ENCODE measurements around the gene STX16.

DNA sequence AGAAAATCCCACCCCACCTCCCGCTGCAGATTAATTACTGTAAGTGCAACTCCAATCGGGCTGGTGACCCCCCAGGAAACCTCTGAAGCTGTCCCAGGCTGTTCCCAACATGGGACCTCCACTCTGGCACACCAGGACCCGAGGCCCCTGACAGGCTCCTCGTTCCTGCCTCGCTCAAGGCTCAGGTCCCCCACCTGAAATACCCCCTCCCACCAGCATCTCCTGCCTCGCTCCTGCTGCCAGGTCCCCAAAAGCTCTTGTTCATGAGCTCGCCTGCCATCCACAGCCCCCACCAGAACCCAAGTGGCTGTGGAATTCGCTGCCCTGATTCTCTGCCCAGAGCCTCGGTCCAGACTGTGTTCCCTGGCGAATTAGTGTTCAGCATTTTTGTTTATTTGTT is 67.6 kb downstream of the STX16 start:
- TF ChIP-seq, protein P1, sequence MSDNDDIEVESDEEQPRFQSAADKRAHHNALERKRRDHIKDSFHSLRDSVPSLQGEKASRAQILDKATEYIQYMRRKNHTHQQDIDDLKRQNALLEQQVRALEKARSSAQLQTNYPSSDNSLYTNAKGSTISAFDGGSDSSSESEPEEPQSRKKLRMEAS (IDR thresholded peaks at IDR 0.05): no peak
- no peak for TF ChIP-seq EP300 (IDR thresholded peaks at IDR 0.05; ENCODE audit: borderline replicate concordance)
- no peak for TF ChIP-seq TAF1 (IDR thresholded peaks at IDR 0.05; ENCODE audit: low read depth)
- no peak for TF ChIP-seq EGR1 (IDR thresholded peaks at IDR 0.05)
- TF ChIP-seq, protein P2, sequence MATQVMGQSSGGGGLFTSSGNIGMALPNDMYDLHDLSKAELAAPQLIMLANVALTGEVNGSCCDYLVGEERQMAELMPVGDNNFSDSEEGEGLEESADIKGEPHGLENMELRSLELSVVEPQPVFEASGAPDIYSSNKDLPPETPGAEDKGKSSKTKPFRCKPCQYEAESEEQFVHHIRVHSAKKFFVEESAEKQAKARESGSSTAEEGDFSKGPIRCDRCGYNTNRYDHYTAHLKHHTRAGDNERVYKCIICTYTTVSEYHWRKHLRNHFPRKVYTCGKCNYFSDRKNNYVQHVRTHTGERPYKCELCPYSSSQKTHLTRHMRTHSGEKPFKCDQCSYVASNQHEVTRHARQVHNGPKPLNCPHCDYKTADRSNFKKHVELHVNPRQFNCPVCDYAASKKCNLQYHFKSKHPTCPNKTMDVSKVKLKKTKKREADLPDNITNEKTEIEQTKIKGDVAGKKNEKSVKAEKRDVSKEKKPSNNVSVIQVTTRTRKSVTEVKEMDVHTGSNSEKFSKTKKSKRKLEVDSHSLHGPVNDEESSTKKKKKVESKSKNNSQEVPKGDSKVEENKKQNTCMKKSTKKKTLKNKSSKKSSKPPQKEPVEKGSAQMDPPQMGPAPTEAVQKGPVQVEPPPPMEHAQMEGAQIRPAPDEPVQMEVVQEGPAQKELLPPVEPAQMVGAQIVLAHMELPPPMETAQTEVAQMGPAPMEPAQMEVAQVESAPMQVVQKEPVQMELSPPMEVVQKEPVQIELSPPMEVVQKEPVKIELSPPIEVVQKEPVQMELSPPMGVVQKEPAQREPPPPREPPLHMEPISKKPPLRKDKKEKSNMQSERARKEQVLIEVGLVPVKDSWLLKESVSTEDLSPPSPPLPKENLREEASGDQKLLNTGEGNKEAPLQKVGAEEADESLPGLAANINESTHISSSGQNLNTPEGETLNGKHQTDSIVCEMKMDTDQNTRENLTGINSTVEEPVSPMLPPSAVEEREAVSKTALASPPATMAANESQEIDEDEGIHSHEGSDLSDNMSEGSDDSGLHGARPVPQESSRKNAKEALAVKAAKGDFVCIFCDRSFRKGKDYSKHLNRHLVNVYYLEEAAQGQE (IDR thresholded peaks at IDR 0.05; ENCODE audit: low read depth): no peak
- TF ChIP-seq FOXM1 (IDR thresholded peaks at IDR 0.05; ENCODE audit: borderline replicate concordance, low read depth): no peak
- no peak for TF ChIP-seq CREB1 (IDR thresholded peaks at IDR 0.05; ENCODE audit: low read depth)
- TF ChIP-seq CEBPB (IDR thresholded peaks at IDR 0.05): no peak
- TF ChIP-seq YY1 (IDR thresholded peaks at IDR 0.05; ENCODE audit: low read depth): no peak
